Measurements from ENCODE around the gene DDX25. TPM values are rescaled to one million over a fixed set of nuclear protein-coding genes. Genes with fewer than 3 reads are reported as not detected.

Gene DDX25
- total RNA-seq, 4 donors from 2014 or later: 1.5 TPM; not detected in 3

- intact Hi-C loops (cut with DNase I; ENCODE audit: low total_unique reads) (loop anchor here (2.0 kb wide), 1 partner anchor 270 kb away; no protein-coding TSS in a partner anchor), in situ Hi-C loops (cut with MboI; ENCODE audit: low pct_ligation_motif_present in 1 of 4, low pct_unique_long_range_greater_than_20kb in 1 of 4, low sequenced_read_pairs in 3 of 4) (loop anchor here (5.0 to 10.0 kb wide), 3 partner anchors 272 to 279 kb away; no protein-coding TSS in a partner anchor)
- Histone ChIP-seq H3K27ac (no peak overlapping the region), H3K36me3 (no peaks in the 10 kb centered on the region), H3K4me3 (no peak overlapping the region), H3K27me3 (peaks cover 20% of the 10 kb centered on the region), H3K4me1 (peaks cover 0 to 18% (median 4%) of the 10 kb centered on the region in 4 donors), H3K9me3 (no peaks in the 10 kb centered on the region)
- DNase-seq: peak; percentile 68
- no peak for TF ChIP-seq POLR2AphosphoS5 (IDR thresholded peaks at IDR 0.05)
- TF ChIP-seq CTCF (IDR thresholded peaks at IDR 0.05): peak; percentile 68 to 79 (median 76)
- WGBS, 2 donors (ENCODE audit: low coverage in 1 of 2): 6 to 13% methylated on average over 8 of the region's 8 CpGs
Observed at GRCh38 chr11:125923012-125923579, 18.8 kb downstream of the DDX25 start.

GRCh38 chr11:125923633-125924032, 19.3 kb downstream of the DDX25 start:
- intact Hi-C loops (cut with DNase I; ENCODE audit: low total_unique reads) (loop anchor here (2.0 kb wide), 1 partner anchor 269 kb away; no protein-coding TSS in a partner anchor), in situ Hi-C loops (cut with MboI; ENCODE audit: low pct_ligation_motif_present in 1 of 4, low pct_unique_long_range_greater_than_20kb in 1 of 4, low sequenced_read_pairs in 3 of 4) (loop anchor here (5.0 to 10.0 kb wide), 3 partner anchors 271 to 279 kb away; no protein-coding TSS in a partner anchor)
- WGBS, 2 donors (ENCODE audit: low coverage in 1 of 2): 87 to 98% methylated on average over 5 to 8 of the region's 8 CpGs
- no peaks in the 10 kb centered on the region for H3K9me3 ChIP-seq
- peaks cover 0 to 18% (median 4%) of the 10 kb centered on the region in 4 donors for H3K4me1 ChIP-seq
- H3K27ac ChIP-seq: no peak overlapping the region
- H3K4me3 ChIP-seq: no peak overlapping the region
- H3K36me3 ChIP-seq: no peaks in the 10 kb centered on the region
- H3K27me3 ChIP-seq: peaks cover 17% of the 10 kb centered on the region
- no peak for TF ChIP-seq POLR2A (IDR thresholded peaks at IDR 0.05)
- no peak for TF ChIP-seq POLR2AphosphoS5 (IDR thresholded peaks at IDR 0.05)
- TF ChIP-seq EP300 (IDR thresholded peaks at IDR 0.05; ENCODE audit: low read depth): no peak
- TF ChIP-seq CTCF (IDR thresholded peaks at IDR 0.05): no peak
- DNase-seq: no peak

GRCh38 chr11:125924384-125925007, 20.2 kb downstream of the DDX25 start:
- DNase-seq: no peak
- Histone ChIP-seq H3K4me3 (no peak overlapping the region), H3K27ac (no peak overlapping the region), H3K27me3 (peaks cover 13% of the 10 kb centered on the region), H3K4me1 (peaks cover 0 to 12% (median 4%) of the 10 kb centered on the region in 4 donors), H3K36me3 (no peaks in the 10 kb centered on the region), H3K9me3 (no peaks in the 10 kb centered on the region)
- TF ChIP-seq POLR2AphosphoS5 (IDR thresholded peaks at IDR 0.05) (no peak), POLR2A (IDR thresholded peaks at IDR 0.05) (no peak), EP300 (IDR thresholded peaks at IDR 0.05; ENCODE audit: low read depth) (no peak), CTCF (IDR thresholded peaks at IDR 0.05) (no peak)
- intact Hi-C loops (cut with DNase I; ENCODE audit: low total_unique reads) (no loop called here), in situ Hi-C loops (cut with MboI; ENCODE audit: low pct_ligation_motif_present in 1 of 4, low pct_unique_long_range_greater_than_20kb in 1 of 4, low sequenced_read_pairs in 3 of 4) (loop anchor here (5.0 to 10.0 kb wide), 3 partner anchors 270 to 278 kb away; no protein-coding TSS in a partner anchor)
- WGBS, 2 donors (ENCODE audit: low coverage in 1 of 2): 20 to 72% methylated on average over 2 to 9 of the region's 9 CpGs

GRCh38 chr11:125925247-125925740, 21.0 kb downstream of the DDX25 start:
- intact Hi-C loops (cut with DNase I; ENCODE audit: low total_unique reads) (no loop called here), in situ Hi-C loops (cut with MboI; ENCODE audit: low pct_ligation_motif_present in 1 of 4, low pct_unique_long_range_greater_than_20kb in 1 of 4, low sequenced_read_pairs in 3 of 4) (loop anchor here in 2 of 4 donors (10.0 kb wide), 1 partner anchor 270 kb away; no protein-coding TSS in a partner anchor)
- peaks cover 0 to 12% (median 4%) of the 10 kb centered on the region in 4 donors for H3K4me1 ChIP-seq
- TF ChIP-seq CTCF (IDR thresholded peaks at IDR 0.05) (peak in 1 of 5 experiments; percentile 32), POLR2AphosphoS5 (IDR thresholded peaks at IDR 0.05) (peak in 1 of 3 donors; percentile 14), POLR2A (IDR thresholded peaks at IDR 0.05) (no peak)
- peak; percentile 42 for DNase-seq
- H3K27ac ChIP-seq: no peak overlapping the region
- H3K27me3 ChIP-seq: peaks cover 10% of the 10 kb centered on the region
- H3K4me3 ChIP-seq: no peak overlapping the region
- H3K9me3 ChIP-seq: no peaks in the 10 kb centered on the region
- WGBS, 2 donors (ENCODE audit: low coverage in 1 of 2): 25 to 34% methylated on average over 3 to 6 of the region's 6 CpGs
- no peaks in the 10 kb centered on the region for H3K36me3 ChIP-seq

Data from transverse colon (tissue), 4 donors.